Right lobe of liver (tissue), 4 donors: ENCODE measurements around the gene ATXN7L2.

Experiments
- CTCF ChIP-seq, 4 donors: fragments of 200-600 bp in 3 of 4; fragments of 450-650 bp in 1 of 4; IDR thresholded peaks; one replicate each; pipeline versions ENCODE4 v1.5.1 to v1.8.0; 2016 to 2022; ENCODE audit warnings: antibody characterized with exemption in 4 of 4, mild to moderate bottlenecking in 2 of 4
- POLR2A ChIP-seq: fragments of 450-650 bp; IDR thresholded peaks from one replicate; pipeline ENCODE4 v1.6.1; 2017; ENCODE audit warnings: antibody characterized with exemption, mild to moderate bottlenecking
- donor health status: DM: no; HTN: no; CAD: no.
- donor health status: DM: no; HTN: no; CAD: no.
- donor health status: DM: no; HTN: yes; CAD: no.

GRCh38 chr1:109438798-109439297, 44.9 kb upstream of the ATXN7L2 start:
- no peak for TF ChIP-seq CTCF (IDR thresholded peaks at IDR 0.05)
- TF ChIP-seq POLR2A: no peak
